GM19239 (cell line): ENCODE measurements around the gene NRM.
"Not testable (repeated sequence)": the region's sequence is repeated elsewhere in the genome, so short reads cannot be mapped to it uniquely, and the experiment has no call there.

Experiments
- DNase-seq: peaks from one replicate; pipeline ENCODE4 v3.0.0; 2011; ENCODE audit warnings: low spot score; ENCODE audit not compliant: insufficient read length
- FAIRE-seq: peaks from 2 replicates; lab custom pipeline; 2011; peaks lifted over from hg19 to GRCh38; lab: Jason Lieb, UNC

NRM gene

DNA sequence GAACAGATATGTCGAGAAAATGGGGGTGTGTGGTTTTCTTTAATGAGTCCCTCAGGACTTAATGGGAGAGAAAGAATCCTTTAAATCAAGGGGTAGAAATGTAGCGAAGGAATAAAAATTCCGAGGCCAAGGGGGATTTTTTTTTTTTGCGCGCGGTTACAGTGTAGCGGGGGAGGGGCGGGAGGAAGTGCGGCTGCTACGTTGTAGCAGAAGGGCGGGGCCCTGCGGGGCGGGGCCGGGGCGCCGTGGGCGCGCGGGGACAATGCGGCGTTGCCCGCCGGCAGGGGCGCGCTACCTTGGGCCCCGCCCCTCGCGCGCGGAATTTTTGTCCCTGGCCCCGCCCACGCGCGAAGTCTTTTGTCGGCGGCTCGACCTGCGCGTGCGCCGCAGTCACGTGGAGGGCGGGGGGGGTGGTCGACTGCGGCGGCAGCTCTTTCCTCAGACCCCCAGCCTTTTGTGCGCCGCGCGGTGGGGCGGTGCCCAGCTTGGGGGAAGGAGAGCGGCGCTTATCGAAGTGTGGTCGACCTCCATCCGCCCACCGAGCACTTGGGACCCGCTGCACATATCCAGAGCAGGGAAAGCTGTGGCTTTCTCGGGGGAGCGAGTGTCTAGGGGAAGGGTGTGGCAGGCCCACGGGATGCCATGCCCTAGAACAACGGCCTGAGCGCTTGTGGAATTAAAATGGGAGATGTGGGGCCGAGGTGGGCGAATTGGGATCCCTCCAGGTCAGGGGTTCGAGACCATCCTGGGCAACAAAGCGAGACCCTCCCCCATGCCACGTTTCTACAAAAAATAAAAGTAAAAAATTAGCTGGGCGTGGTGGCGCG, 30.6 kb upstream of the NRM start:
- peak; percentile 44 for FAIRE-seq

DNA sequence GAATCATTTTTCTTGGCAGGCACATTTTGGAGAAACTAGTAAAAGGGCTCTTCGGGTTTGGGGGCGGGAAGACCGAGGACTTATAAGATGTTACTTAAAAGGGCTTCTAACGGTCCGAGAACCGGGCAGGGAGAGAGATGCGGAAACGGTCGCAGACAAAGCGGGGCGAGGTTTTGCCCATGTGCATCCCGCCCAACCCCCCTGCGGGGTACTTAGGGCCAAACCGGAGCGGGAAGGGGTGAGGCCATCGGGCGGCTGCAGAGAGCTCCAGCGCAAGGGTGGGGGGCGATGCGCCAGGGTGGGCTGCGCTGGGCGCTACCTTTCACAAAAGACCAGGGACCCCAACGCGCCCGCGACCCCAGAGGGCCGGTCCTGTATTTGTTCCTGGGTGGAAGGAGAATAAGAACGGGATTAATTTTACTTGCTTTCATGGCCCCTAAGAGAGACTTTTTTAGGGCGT, 30.0 kb upstream of the NRM start:
- DNase-seq (no peak), FAIRE-seq (no peak)

More for the DNA sequence above, 30.6 kb upstream of the NRM start:
- peak; percentile 57 for DNase-seq

DNA sequence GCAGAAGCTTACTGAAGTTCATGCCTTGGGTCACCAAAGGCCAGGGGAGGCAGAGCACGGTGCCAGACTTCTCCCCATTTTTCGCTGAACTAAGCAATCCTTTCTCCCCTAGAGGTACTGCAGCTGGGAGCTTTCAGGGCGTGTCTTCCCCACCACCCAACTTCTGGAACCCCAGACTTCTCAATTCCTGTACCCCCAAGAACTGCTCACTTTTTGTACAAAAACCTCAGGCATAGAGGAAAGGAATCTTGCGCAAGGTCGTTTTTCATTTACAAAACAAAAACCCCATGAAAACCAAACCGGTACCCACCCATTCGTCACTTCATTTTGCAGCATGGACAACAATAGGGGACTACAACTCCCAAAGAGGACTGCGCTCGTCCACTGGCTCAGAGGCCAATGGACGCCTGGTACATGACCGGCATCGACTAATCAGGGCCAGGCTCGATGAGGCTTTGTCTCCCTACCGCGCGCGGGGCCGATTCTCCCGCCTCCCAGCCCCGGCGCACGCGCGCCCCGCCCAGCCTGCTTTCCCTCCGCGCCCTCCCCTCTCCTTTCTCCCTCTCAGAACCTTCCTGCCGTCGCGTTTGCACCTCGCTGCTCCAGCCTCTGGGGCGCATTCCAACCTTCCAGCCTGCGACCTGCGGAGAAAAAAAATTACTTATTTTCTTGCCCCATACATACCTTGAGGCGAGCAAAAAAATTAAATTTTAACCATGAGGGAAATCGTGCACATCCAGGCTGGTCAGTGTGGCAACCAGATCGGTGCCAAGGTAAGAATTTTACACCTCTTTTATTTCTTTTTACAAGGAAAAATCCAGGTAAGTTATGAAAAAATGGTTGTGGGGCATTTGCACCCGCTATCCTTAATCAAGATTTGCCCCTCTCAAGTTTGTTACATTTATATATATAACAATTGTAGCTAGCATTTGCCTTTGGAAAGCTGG, 29.3 kb upstream of the NRM start, which contains the start of gene TUBB:
TUBB (plus strand) TSS at position 562 of the 947 bp plus-strand sequence; CDS start at position 717, 155 bp downstream.
- DNase-seq (peak; percentile 64), FAIRE-seq (peak; percentile 96)

DNA sequence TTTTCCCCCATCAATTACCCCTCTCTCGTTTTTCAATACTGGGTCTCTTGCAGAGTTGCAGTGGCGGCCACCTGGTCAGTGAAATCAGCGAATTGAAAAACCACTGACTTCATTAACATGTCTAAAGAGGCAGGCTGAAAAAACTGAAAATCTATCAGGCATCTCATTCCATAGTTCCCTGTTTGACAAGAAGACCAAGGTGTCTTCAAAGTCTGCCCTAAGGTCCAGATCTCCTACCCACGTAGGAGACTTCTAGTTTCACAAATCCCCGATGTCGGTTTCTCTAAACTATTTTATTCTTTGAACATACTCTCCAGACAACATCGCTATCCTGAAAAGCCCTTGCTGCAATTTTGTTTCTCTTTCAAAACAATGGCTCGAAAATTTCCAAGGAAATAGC, 28.6 kb upstream of the NRM start:
- FAIRE-seq (peak; percentile 63), DNase-seq (no peak)

DNA sequence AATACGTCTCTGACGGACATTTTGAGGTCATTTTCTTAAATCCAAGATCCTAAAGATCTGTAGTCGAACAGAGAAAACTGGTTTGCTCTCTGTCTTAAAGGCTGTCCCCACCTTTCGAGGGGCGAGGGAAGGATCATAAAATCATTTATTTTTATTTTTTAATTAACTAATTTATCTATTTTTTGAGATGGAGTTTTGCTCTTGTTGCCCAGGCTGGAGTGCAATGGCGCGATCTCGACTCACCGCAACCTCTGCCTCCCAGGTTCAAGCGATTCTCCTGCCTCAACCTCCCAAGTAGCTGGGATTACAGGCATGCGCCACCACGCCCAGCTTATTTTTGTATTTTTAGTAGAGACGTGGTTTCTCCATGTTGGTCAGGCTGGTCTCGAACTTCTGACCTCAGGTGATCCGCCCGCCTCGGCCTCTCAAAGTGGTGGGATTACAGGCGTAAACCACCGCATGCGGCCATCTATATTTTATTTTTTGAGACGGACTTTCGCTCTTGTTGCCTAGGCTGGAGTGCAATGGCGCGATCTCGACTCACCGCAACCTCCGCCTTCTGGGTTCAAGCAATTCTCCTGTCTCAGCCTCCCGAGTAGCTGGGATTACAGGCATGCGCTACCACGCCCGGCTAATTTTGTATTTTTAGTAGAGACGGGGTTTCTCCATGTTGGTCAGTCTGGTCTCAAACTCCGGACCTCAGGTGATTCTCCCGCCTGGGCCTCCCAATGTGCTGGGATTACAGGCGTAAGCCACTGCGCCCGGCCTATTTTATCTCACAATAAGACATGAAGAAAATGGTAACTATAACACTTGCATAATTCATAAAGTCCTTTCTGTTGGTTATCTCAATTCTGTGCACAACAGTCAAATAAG, 27.3 kb upstream of the NRM start:
- not testable (repeated sequence) for DNase-seq, FAIRE-seq

DNA sequence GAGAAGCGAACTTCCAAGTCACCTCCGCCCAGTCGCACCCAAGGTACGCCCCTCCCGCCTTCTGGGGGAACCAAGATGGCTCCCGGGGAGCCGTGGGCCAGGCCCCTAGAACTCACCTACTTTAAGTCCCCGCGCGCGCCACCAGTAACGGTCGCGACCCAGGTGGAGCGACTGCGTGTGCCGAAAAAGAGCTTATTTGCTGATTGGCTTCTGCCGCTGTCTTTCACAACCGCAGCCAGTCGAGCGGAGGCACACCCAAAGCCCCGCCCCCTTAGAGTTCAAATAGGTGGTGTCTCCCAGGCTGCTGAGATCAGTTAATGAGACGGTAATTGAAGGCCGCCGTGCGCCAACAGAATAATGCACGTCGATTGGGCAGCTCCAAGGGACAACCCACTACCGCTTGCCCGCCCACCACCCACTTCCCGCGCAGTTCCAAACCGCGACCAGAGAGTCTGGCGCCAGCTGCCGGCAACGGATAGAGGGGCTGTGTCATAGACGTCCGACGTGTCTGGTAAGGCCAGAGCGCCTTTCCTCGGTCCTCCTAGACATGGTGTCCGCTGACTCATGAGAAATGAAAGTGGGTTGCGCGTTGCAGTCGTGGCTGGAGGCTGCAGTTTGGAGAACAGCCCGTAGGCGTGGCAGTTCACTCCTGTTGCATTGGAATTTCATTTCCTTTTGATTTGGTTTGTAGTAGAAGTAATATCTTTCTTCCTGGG, 26.5 kb upstream of the NRM start, which contains the start of gene MDC1:
MDC1 (minus strand) TSS at position 153 of the 716 bp plus-strand sequence. CDS start 2,106 bp downstream, outside the sequence.
- FAIRE-seq, result peak; percentile 99
- DNase-seq, result peak; percentile 76

DNA sequence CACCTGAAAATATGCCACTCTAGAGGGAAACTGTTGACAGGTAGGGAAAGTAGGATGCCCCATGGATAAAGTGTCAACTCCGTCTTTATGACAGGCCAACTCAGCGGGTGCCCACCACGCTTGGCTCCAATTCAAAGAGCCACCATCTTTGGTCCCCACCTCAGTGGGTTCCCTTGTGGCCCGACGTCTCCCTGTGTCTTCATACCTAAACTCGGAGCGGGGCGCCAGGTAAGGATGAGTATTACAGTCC, 26.0 kb upstream of the NRM start:
- DNase-seq (no peak), FAIRE-seq (no peak)

DNA sequence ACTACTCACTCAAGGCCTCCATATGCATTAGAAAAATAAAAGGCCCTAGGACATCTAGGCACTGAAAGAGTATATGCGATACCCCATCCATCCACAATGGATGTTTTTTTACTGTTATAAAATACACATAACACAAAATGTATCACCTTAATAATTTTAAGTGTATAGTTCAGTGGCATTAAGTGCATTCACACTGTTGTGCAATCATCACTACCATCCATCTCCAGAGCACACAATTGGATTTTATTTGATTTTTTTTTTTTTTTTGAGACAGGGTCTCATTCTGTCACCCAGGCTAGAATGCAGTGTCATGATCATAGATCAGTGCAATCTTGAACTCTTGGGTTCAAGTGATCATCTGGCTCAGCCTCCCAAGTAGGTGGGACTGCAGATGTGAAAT, 23.5 kb upstream of the NRM start:
- no peak for FAIRE-seq

DNA sequence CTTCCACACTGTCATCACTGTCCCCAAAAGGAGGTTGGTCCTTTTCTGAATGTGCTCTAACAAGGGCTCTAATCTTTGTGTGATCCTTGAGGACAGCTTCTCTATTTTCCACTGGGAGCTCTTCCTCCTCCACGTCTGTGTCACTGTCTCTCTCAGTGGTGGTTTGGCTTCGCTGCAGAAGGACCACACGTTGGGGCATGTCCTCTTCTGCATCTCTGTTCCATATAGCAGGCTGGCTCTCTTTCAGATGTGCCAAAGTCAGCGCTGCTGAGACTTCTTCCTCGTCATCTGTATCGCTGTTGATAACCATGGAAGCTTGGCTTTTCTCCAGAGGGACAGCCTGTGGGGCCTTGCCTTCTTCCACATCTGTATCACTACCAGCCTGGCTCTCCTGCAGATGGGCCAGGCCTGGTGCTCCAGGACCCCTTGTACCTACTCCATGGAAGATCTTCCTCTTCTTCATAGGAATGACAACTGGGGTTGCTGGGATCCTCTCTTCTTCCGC, 21.7 kb upstream of the NRM start:
- FAIRE-seq, result no peak

More for the DNA sequence above, 23.5 kb upstream of the NRM start:
- no peak for DNase-seq

DNA sequence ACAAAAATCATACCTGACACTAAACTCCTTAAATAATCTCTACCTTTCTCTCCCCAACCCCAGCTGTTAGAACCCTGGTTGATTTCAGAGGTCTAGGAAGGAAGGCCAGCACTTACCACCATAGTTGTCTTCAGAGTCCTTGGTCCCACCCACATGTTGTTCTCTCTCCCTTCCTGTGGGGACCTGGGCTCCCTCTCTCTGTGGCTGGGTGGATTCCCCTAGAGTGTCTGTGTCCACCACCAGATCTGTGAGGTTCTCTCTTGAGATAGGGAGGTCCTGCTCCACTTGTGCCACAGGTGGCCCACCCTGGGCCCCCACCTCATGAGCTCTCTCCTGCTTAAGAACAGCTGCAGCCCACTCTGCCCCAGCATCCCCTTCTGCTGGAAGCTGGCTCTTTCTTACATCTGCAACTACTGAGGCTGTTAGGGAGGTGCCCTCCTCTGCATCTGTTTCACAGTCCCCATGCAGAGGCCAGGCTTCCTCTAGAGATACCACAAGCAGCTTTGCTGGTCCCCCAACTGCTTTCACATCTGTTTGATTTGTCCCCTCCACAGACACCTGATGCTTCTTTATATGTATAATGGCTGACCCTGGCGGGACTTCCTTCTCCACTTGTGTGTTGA, 21.1 kb upstream of the NRM start:
- peak; percentile 37 for FAIRE-seq

More for the DNA sequence above, 21.7 kb upstream of the NRM start:
- DNase-seq, result no peak

DNA sequence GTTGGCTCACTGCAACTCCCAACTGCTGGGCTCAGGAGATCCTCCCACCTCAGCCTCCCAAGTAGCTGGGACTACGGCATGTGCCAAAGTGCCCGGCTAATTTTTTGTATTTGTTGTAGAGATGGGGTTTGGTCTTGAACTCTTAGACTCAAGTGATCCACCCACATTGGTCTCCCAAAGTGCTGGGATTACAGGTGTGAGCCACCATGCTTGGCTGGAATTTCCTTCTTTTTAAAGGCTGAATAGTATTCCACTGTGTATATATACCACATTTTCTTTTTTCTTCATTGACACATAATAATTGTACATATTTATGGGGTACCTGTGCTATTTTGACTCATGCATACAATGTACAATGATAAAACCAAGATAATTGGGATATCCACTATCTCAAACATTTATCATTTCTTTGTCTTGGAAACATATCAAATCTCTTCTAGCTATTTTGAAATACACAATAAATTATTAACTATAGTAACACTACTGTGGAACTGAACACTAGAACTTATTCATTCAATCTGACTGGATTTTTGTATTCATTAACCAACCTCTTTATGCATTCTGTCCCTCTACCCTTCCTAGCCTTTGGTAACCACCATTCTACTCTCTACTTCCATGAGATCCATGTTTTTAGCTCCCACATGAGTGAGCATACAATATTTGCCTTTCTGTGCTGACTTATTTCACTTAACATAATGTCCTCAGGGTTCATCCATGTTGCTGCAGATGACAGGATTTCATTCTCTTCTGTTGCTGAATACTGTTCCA, 18.5 kb upstream of the NRM start:
- no peak for DNase-seq
- no peak for FAIRE-seq

More for the DNA sequence above, 21.1 kb upstream of the NRM start:
- no peak for DNase-seq

DNA sequence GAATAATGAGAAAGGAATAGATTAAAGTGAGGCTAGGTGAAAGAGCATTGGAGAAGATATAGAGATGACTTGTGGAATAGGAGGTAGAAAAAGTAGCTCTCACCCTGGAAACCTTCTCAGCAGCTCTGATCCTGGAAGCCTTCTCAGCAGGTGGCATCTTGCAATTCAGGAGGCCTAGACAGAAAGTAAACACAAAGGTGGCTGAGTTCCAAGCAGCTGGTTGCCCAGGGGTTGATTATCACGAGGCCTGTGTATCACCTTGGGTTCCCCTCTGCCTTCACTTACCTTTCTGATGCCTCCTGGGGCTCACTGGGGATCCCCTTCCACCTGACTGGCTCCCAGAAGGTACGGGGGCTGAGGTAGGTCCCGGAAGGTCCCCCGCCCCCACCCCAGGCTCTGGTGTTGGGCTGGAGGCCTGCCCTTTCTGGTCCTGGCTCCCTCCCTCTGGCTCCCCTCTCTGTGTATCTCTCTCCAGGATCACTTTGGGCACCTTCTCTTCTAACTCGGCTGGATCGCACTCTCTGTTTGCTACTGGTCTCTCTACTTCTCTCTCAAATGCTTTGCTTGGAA, 16.6 kb upstream of the NRM start:
- DNase-seq (no peak), FAIRE-seq (no peak)

DNA sequence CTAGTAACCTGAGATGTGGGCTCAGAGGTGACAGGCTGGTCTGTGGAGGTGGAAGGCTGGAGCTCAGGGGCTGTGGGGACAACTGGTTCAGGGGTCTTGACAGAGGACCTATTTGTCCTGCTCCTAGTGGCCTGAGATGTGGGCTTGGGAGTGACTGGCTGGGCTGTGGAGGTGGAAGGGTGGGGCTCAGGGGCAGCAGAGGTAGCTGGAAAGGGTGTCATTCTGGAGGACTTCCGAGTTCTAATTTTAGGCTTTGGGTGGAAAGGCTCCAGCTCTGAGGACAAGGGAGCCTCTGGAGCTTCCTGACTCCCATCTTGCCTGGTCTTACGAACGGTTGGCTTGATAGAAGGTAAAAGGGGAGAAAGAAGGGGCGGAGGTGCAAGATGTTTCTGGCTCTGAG, 14.8 kb upstream of the NRM start:
- FAIRE-seq, result no peak

DNA sequence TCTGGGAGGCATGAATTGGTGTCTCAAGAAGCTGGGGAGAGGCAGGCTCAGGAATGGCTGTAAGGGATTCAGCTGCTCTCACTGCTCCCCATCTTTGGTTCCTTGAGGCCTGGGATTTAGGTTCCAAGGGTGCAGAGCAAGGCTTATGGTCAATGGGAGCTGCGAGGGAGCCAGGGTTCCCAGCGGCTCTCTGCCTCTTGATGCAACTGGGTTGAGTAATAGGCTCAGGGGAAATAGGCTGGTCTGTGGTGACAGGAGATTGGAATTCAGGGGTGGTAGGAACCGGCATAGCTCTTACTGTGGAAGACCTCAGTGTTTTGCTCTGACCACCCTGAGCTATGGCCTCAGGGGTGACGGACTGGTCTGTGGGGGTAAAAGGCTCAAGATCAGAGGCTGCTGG, 13.0 kb upstream of the NRM start:
- DNase-seq, result no peak
- FAIRE-seq, result no peak

More for the DNA sequence above, 14.8 kb upstream of the NRM start:
- no peak for DNase-seq

DNA sequence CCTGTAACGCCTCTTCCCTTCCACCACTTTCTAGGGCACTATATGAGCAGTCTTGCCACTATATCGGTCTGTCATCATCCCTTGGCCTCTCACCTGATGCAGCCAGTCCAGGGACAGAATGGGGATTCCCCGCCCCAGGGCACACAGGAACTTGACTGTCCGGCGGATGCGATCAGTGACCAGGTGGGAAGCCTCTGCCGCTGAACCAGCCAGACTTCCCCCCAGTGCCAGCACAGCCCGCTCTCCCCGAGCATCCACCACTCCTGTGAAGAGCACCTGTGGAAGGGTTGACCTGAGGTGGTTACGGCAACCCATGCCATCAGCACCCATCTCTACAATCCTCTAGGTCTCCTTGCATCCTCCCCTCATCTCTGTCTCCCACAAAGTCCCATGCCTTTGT, 12.2 kb upstream of the NRM start:
- FAIRE-seq (no peak), DNase-seq (no peak)

DNA sequence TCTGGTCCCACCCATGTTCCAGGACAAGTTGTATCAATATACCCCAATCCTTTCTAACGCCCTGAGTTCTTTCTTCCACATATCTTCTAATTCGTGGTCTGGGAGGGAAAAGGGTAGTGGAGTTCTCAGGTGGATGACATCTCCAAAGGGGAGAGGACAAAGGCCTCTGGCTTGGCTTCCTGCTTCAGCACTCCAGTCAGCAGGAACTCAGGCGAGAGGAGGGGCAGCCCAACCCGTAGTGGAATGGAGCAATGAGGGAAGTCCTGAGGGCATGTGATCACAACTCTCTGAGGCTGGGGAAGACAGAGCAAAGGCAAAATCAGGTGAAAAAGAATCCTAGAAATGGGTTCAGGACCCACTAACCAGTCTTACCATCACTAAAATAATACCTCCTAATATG, 9.6 kb upstream of the NRM start:
- no peak for DNase-seq
- FAIRE-seq, result no peak

DNA sequence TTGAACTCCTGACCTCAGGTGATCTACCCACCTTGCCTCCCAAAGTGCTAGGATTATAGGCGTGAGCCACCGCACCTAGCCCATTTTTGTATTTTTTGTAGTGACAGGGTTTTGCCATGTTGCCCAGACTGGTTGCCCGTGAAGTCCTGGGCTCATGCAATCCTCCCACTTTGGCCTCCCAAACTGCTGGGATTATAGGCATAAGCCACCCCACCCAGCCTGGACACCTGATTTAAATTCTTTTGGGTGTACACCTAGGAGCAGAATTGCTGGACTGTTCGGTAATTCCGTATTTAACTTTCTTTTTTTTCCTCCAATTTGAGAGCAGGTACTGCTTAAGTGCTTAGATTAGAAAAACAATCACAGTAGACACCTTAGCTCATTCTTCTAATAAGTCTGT, 5.6 kb upstream of the NRM start:
- DNase-seq (no peak), FAIRE-seq (no peak)
